Brain pericyte (primary cell): ENCODE measurements around the gene PRPF8.

Experiments used
- DNase-seq: peaks from one replicate; pipeline ENCODE4 v3.0.0-alpha.2; 2012; ENCODE audit warnings: low read depth, low spot score

Gene PRPF8

GRCh38 chr17:1645207-1646171 is 39.2 kb downstream of the PRPF8 start, which contains the start of gene SCARF1:
TSS of gene SCARF1 (minus strand) at chr17:1645732. CDS start at chr17:1645697, 35 bp downstream.
- no peak for DNase-seq

GRCh38 chr17:1644493-1645206 is 40.0 kb downstream of the PRPF8 start:
- DNase-seq = no peak

GRCh38 chr17:1643999-1644492 is 40.6 kb downstream of the PRPF8 start:
- no peak for DNase-seq

GRCh38 chr17:1643293-1643998 is 41.2 kb downstream of the PRPF8 start:
- DNase-seq = no peak

DNA sequence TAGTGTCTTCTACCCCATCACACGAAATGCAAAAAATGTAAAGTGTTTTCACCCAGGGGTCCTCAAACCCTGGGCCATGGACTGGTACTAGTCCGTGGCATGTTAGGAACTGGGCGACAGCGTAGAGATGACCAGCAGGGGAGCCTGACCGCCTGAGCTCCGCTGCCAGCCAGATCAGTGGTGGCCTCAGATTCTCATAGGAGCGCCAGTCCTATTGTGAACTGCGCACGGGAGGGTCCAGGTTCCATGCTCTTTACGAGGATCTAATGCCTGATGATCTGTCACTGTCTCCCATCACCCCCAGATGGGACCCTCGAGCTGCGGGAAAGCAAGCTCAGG is 43.6 kb downstream of the PRPF8 start:
- no peak for DNase-seq

DNA sequence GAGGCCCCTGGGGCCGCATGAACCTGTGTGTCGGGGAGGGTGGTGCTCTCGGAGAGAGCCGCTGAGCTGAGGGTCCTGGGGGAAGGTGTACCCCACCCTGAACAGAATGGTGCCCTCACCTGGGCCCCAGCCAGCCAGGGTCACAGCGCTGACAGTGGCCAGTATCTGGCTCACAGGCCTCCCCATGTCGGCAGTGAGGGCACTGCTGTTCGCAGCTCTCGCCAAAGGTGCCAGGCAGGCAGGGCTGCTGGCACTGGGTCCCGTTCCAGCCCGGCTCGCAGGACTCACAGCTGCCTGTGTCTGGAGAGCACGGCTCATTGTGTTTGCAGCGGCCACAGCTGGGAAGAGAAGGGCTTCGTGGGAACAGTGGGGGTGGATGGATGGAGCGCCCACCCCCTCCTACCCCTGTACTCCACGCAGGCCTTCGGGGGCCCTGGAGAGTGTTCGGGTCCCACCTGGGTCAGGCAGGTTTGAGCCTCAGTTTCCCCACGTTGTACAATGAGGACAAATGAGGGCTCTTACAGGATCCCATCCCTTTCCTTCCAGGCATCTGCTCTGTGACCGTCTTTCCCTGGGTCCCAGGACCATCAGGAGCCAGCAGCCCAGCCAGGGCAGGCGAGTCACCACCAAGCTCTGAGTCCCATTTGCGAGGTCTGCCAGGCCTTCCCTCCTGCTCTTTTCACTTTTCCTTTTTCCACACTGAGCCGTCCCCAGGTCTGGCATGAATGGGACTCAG is 44.2 kb downstream of the PRPF8 start:
- DNase-seq = no peak

GRCh38 chr17:1639549-1640180 is 45.0 kb downstream of the PRPF8 start:
- no peak for DNase-seq

GRCh38 chr17:1638624-1639300 is 45.9 kb downstream of the PRPF8 start:
- DNase-seq = no peak

DNA sequence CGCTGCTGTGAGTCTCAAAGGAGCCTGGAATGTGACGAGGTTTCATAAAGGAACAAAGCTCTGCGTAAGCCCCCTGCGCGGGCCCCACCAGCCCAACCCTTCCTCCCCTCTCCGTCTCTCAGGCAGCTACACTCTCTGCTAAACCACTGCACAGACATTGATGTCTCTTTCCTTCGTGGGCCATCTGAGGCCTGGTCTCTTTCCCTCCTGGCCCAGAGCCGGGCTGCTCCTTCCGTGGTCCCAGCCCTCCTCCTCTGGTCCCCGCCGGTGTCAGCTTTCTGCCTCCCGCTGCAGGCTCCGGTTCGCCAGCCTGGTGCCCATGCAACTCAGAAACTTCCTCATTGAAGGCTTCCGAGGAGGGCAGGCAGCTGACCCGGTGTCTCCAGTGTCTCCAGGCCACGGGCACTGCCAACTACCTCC is 46.5 kb downstream of the PRPF8 start:
- DNase-seq = no peak

DNA sequence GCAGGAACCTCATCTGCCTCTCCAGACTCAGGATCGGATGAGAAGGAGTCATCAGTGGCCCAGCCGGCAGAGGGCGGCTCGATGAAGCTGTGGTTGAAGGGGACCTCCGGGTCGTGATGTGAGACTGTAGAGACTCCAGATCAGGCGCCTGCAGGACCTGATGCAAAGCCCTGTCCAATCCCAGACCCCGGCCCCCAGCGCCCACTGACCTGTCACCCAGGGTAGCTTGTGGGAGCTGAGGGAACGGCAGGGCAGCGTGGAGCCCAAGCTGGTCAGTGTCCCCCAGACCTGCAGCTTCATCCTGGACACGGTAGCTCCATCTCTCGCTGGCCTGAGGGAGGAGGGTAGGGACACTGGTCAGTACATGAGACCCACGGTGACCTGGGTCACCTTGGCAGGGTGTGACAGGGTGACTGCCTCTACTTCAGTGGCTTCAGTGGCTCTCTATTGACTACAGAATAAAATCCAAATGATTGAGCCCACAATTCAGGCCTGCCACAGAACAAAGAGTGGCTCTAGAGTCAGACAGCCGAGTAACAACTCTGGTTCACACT is 47.9 kb downstream of the PRPF8 start:
- no peak for DNase-seq

GRCh38 chr17:1635675-1636465 is 48.8 kb downstream of the PRPF8 start:
- DNase-seq = no peak

GRCh38 chr17:1634841-1635650 is 49.6 kb downstream of the PRPF8 start:
- DNase-seq = no peak

- DNase-seq = no peak
Observed at GRCh38 chr17:1630662-1631061, 54.0 kb downstream of the PRPF8 start.

GRCh38 chr17:1629504-1630310 is 55.0 kb downstream of the PRPF8 start:
- DNase-seq = no peak

GRCh38 chr17:1628856-1629503 is 55.7 kb downstream of the PRPF8 start:
- peak; percentile 48 for DNase-seq

- no peak for DNase-seq
Observed at GRCh38 chr17:1627982-1628855, 56.4 kb downstream of the PRPF8 start, which contains the start of gene SLC43A2. TSS of gene SLC43A2 (minus strand) at chr17:1628834. CDS start at chr17:1627874, 960 bp downstream.
